ENCODE measurements around the gene APOC1. TPM values are rescaled to one million over a fixed set of nuclear protein-coding genes. Genes with fewer than 3 reads are reported as not detected.
A peak's percentile ranks its signal among the peaks of the same experiment; 100 is the strongest.

Gene APOC1
- total RNA-seq, 1 experiment from 2014 or later = 48.5 TPM

GRCh38 chr19:44891016-44891882 lies 23.2 kb upstream of the APOC1 start, which contains the start of gene TOMM40:
TSS of gene TOMM40 (plus strand) at chr19:44891254. CDS start at chr19:44891416, 162 bp downstream.
- ATAC-seq (no peak), DNase-seq (ENCODE audit: low read depth, low spot score) (no peak)
- TF ChIP-seq SIN3A (IDR thresholded peaks at IDR 0.05; ENCODE audit: borderline replicate concordance, insufficient read depth, low read depth, low read length) (0 out of 2 replicates have a peak, but pooled peaks have one; percentile 60), TCF7L2 (IDR thresholded peaks at IDR 0.05; ENCODE audit: low read depth, low read length) (no peak)
- H3K27me3 ChIP-seq (ENCODE audit: control insufficient read depth, insufficient read depth, low read length) = no peaks in the 10 kb centered on the region
- H3K4me3 ChIP-seq (ENCODE audit: low read depth in 2 of 2, low read length in 2 of 2) = peak within 1 kb of the TSS; percentile 88 to 95
- H3K9me3 ChIP-seq (ENCODE audit: control insufficient read depth, insufficient read depth, low read depth, low read length) = no peaks in the 10 kb centered on the region
- peaks cover 7% of the 10 kb centered on the region; the same call in 1 of the 2 replicates for H3K4me1 ChIP-seq (ENCODE audit: control insufficient read depth, insufficient read depth, low read length)
- POLR2A ChIA-PET = no interaction called here
- no TSS peak for BruUV-seq (replicated peaks)
- H3K27ac ChIP-seq (ENCODE audit: low read length) = peak within 1 kb of the TSS; percentile 94
- intact Hi-C loops (cut with micrococcal nuclease; ENCODE audit: unreplicated experiment) = no loop called here
- H3K36me3 ChIP-seq (ENCODE audit: control insufficient read depth, insufficient read depth, low read length) = peaks cover 23% of the 10 kb centered on the region
- CTCF ChIA-PET = no interaction called here
- in situ Hi-C loops (cut with HindIII; ENCODE audit: low pct_unique_long_range_greater_than_20kb, low sequenced_read_pairs) = no loop called here

GRCh38 chr19:44892932-44893331 lies 21.5 kb upstream of the APOC1 start:
- H3K4me3 ChIP-seq (ENCODE audit: low read depth in 2 of 2, low read length in 2 of 2) = peak overlapping the region; percentile 88 to 95
- DNase-seq (ENCODE audit: low read depth, low spot score) (no peak), ATAC-seq (no peak)
- H3K36me3 ChIP-seq (ENCODE audit: control insufficient read depth, insufficient read depth, low read length) = peaks cover 24% of the 10 kb centered on the region
- no peaks in the 10 kb centered on the region for H3K27me3 ChIP-seq (ENCODE audit: control insufficient read depth, insufficient read depth, low read length)
- no TSS peak for BruUV-seq (replicated peaks)
- CTCF ChIA-PET = no interaction called here
- intact Hi-C loops (cut with micrococcal nuclease; ENCODE audit: unreplicated experiment) (no loop called here), in situ Hi-C loops (cut with HindIII; ENCODE audit: low pct_unique_long_range_greater_than_20kb, low sequenced_read_pairs) (no loop called here)
- H3K27ac ChIP-seq (ENCODE audit: low read length) = peak overlapping the region; percentile 94; the same call in 1 of the 2 replicates
- TF ChIP-seq POLR2AphosphoS5 (IDR thresholded peaks at IDR 0.05; ENCODE audit: low read depth, low read length) = no peak
- no peak for TF ChIP-seq CTCF (IDR thresholded peaks at IDR 0.05)
- TF ChIP-seq SIN3A (IDR thresholded peaks at IDR 0.05; ENCODE audit: borderline replicate concordance, insufficient read depth, low read depth, low read length) = no peak
- no peak for TF ChIP-seq TCF7L2 (IDR thresholded peaks at IDR 0.05; ENCODE audit: low read depth, low read length)
- TF ChIP-seq, protein P1, sequence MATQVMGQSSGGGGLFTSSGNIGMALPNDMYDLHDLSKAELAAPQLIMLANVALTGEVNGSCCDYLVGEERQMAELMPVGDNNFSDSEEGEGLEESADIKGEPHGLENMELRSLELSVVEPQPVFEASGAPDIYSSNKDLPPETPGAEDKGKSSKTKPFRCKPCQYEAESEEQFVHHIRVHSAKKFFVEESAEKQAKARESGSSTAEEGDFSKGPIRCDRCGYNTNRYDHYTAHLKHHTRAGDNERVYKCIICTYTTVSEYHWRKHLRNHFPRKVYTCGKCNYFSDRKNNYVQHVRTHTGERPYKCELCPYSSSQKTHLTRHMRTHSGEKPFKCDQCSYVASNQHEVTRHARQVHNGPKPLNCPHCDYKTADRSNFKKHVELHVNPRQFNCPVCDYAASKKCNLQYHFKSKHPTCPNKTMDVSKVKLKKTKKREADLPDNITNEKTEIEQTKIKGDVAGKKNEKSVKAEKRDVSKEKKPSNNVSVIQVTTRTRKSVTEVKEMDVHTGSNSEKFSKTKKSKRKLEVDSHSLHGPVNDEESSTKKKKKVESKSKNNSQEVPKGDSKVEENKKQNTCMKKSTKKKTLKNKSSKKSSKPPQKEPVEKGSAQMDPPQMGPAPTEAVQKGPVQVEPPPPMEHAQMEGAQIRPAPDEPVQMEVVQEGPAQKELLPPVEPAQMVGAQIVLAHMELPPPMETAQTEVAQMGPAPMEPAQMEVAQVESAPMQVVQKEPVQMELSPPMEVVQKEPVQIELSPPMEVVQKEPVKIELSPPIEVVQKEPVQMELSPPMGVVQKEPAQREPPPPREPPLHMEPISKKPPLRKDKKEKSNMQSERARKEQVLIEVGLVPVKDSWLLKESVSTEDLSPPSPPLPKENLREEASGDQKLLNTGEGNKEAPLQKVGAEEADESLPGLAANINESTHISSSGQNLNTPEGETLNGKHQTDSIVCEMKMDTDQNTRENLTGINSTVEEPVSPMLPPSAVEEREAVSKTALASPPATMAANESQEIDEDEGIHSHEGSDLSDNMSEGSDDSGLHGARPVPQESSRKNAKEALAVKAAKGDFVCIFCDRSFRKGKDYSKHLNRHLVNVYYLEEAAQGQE (IDR thresholded peaks at IDR 0.05; ENCODE audit: insufficient read depth in 1 of 2, low read depth in 2 of 2, low read length in 1 of 2) = no peak
- no peaks in the 10 kb centered on the region for H3K9me3 ChIP-seq (ENCODE audit: control insufficient read depth, insufficient read depth, low read depth, low read length)
- POLR2A ChIA-PET = no interaction called here
- H3K4me1 ChIP-seq (ENCODE audit: control insufficient read depth, insufficient read depth, low read length) = peaks cover 7% of the 10 kb centered on the region; the same call in 1 of the 2 replicates

Measured in Panc1 (cell line).